A549 (cell line): ENCODE data around the gene SOX18. TPM values are rescaled to one million over a fixed set of nuclear protein-coding genes. Genes with fewer than 3 reads are reported as not detected.

Experiments used
- ATAC-seq, 2 experiments: fragments of 200-7000 bp in 1 of 2; fragments of >200 bp in 1 of 2; cut with Nextera tagmentation in 1 of 2; cut with Tn5 transposase in 1 of 2; 3 replicates each; pipeline versions ENCODE4 v1.8.0 to v1.9.1; 2018 to 2020; ENCODE audit warnings: mild to moderate bottlenecking in 1 of 2, moderate library complexity in 1 of 2
- CTCF ChIA-PET: fragments of 300-600 bp; sonication (Branson Sonifier 250); formaldehyde crosslinking; extraction: SDS; loops from one replicate; lab custom pipeline; 2021; ENCODE audit warnings: antibody characterized with exemption, inconsistent platforms; lab: Yijun Ruan, JAX
- POLR2A ChIA-PET: fragments of 350-600 bp; formaldehyde crosslinking; extraction: SDS; loops from one replicate; lab custom pipeline; 2021; ENCODE audit warnings: antibody characterized with exemption, inconsistent platforms; lab: Yijun Ruan, JAX
- DNase-seq, 2 experiments: peaks; one replicate each; pipeline versions ENCODE4 v3.0.0 to v3.0.0-alpha.2; 2011 to 2016; ENCODE audit warnings: low read depth in 1 of 2, low spot score in 1 of 2
- FAIRE-seq: peaks from 2 replicates; lab custom pipeline; 2011; peaks lifted over from hg19 to GRCh38; lab: Jason Lieb, UNC
- H3K27ac ChIP-seq, 2 experiments: fragments of >200 bp; sonication (Bioruptor Twin); formaldehyde crosslinking; 3 replicates each; pipeline ENCODE4 v1.5.1; 2016 to 2017
- H3K4me1 ChIP-seq: fragments of >200 bp; sonication (Bioruptor Twin); formaldehyde crosslinking; 3 replicates; pipeline ENCODE4 v1.6.1; 2016
- H3K4me2 ChIP-seq: fragments of >200 bp; sonication (Bioruptor Twin); formaldehyde crosslinking; 3 replicates; pipeline ENCODE4 v1.6.1; 2016
- H3K4me3 ChIP-seq: fragments of >200 bp; sonication (Bioruptor Twin); formaldehyde crosslinking; 3 replicates; pipeline ENCODE4 v1.5.1; 2016
- H3K9me3 ChIP-seq: fragments of >200 bp; sonication (Bioruptor Twin); formaldehyde crosslinking; 3 replicates; pipeline ENCODE4 v1.6.1; 2016
- ATOH8 ChIP-seq: fragments of 250-450 bp; sonication (Bioruptor Pico); IDR thresholded peaks from 2 replicates; pipeline ENCODE4 v1.5.0; 2020; ENCODE audit warnings: low read depth, mild to moderate bottlenecking, moderate library complexity
- BHLHE40 ChIP-seq: IDR thresholded peaks from 2 replicates; pipeline ENCODE4 v1.6.1; 2012; ENCODE audit warnings: low read depth, low read length, inconsistent platforms
- CEBPB ChIP-seq, 2 experiments: fragments of >200 bp in 1 of 2; sonication (Bioruptor Twin) in 1 of 2; formaldehyde crosslinking in 1 of 2; IDR thresholded peaks; 2 replicates each; pipeline ENCODE4 v1.6.1; 2012 to 2016
- CTCF ChIP-seq: fragments of >200 bp; sonication (Bioruptor Twin); formaldehyde crosslinking; IDR thresholded peaks from 3 replicates; pipeline ENCODE4 v1.5.1; 2016
- ELK1 ChIP-seq: fragments of 150-350 bp; IDR thresholded peaks from 2 replicates; pipeline ENCODE4 v1.6.1; 2014; ENCODE audit warnings: low read depth, mild to moderate bottlenecking, low read length
- ESRRA ChIP-seq: fragments of 150-350 bp; IDR thresholded peaks from 2 replicates; pipeline ENCODE4 v1.6.1; 2014; ENCODE audit warnings: mild to moderate bottlenecking, low read length, borderline replicate concordance
- FOXS1 ChIP-seq: fragments of 250-450 bp; sonication (Bioruptor Pico); IDR thresholded peaks from 2 replicates; pipeline ENCODE4 v1.5.0; 2020; ENCODE audit warnings: mild to moderate bottlenecking, moderate library complexity
- HES2 ChIP-seq: fragments of >200 bp; sonication (Bioruptor Twin); formaldehyde crosslinking; IDR thresholded peaks from 2 replicates; pipeline ENCODE4 v1.6.1; 2016
- HMGXB4 ChIP-seq: fragments of 250-450 bp; sonication (Bioruptor Pico); IDR thresholded peaks from 2 replicates; pipeline ENCODE4 v1.5.0; 2021; ENCODE audit warnings: mild to moderate bottlenecking, moderate library complexity, borderline replicate concordance
- HOXA7 ChIP-seq: fragments of 250-450 bp; sonication (Bioruptor Pico); IDR thresholded peaks from 2 replicates; pipeline ENCODE4 v1.5.0; 2020; ENCODE audit warnings: mild to moderate bottlenecking, moderate library complexity
- KDM1A ChIP-seq: fragments of 200-600 bp; sonication (generic); IDR thresholded peaks from 2 replicates; pipeline ENCODE4 v1.6.1; 2016; ENCODE audit warnings: low read depth, mild to moderate bottlenecking
- MAX ChIP-seq: IDR thresholded peaks from 2 replicates; pipeline ENCODE4 v1.6.1; 2012
- NFE2L2 ChIP-seq: fragments of 150-350 bp; conservative IDR thresholded peaks from 2 replicates; pipeline ENCODE4 v1.6.1; 2014; ENCODE audit warnings: low read length
- NPAS2 ChIP-seq: fragments of 250-450 bp; sonication (Bioruptor Pico); IDR thresholded peaks from 2 replicates; pipeline ENCODE4 v1.8.0; 2022; ENCODE audit warnings: mild to moderate bottlenecking, moderate library complexity, borderline replicate concordance
- POLR2A ChIP-seq: IDR thresholded peaks from 2 replicates; pipeline ENCODE4 v1.6.1; 2012; ENCODE audit warnings: mild to moderate bottlenecking, low read length
- POLR2AphosphoS2 ChIP-seq: conservative IDR thresholded peaks from 2 replicates; pipeline ENCODE4 v1.6.1; 2012; ENCODE audit warnings: low read length, improper control_type of control experiment, inconsistent platforms
- TP53 ChIP-seq: fragments of 250-450 bp; sonication (Bioruptor Pico); IDR thresholded peaks from 2 replicates; pipeline ENCODE4 v1.5.0; 2021; ENCODE audit warnings: mild to moderate bottlenecking, moderate library complexity
- ZFP36 ChIP-seq: fragments of 450-650 bp; IDR thresholded peaks from 2 replicates; pipeline ENCODE4 v1.6.1; 2014; ENCODE audit warnings: borderline replicate concordance; ENCODE audit not compliant: partially characterized antibody
- WGBS: methylation state at CpG from one replicate; pipeline ENCODE4 v1.1.6; 2017; ENCODE audit errors: missing lambda C conversion rate; 5-methylcytosine and 5-hydroxymethylcytosine counted together
- polyA plus RNA-seq, 4 experiments: library from polyadenylated mRNA; depleted of rRNA in 3 of 4; stranded (reverse); fragments of >200 nt; fragmentation: RNase III in 1 of 4; extraction: RNeasy Plus Mini Kit Qiagen cat#74134 plus additional on column Dnase treatment in 1 of 4; gene quantifications; 2 replicates in 3 of 4; 3 replicates in 1 of 4; pipeline ENCODE4 v1.2.3, GENCODE V29; 2011 to 2017

Gene SOX18
- polyA plus RNA-seq, 2 of the 4 experiments (the other 2 are of a cell fraction) = 0.19 to 1.4 TPM

GRCh38 chr20:64047968-64048401 lies 1.5 kb downstream of the SOX18 start:
- no peak for ATAC-seq
- Histone ChIP-seq H3K4me2 (no peak overlapping the region), H3K4me1 (peaks cover 40% of the 10 kb centered on the region), H3K9me3 (no peaks in the 10 kb centered on the region), H3K27ac (no peak overlapping the region), H3K4me3 (no peak overlapping the region)
- no peak for TF ChIP-seq CEBPB (IDR thresholded peaks at IDR 0.05)
- CTCF ChIA-PET = interaction anchor here (0.5 to 1.8 kb wide), 6 partner anchors 9 to 363 kb away, joined by 3 to 6 read pairs (median 4); no protein-coding TSS in a partner anchor
- FAIRE-seq = no peak
- DNase-seq = no peak
- POLR2A ChIA-PET = no interaction called here
- 94% methylated on average over 39 of the region's 49 CpGs for WGBS

GRCh38 chr20:64047046-64047389 lies 2.4 kb downstream of the SOX18 start:
- Histone ChIP-seq H3K4me3 (no peak overlapping the region), H3K9me3 (no peaks in the 10 kb centered on the region), H3K4me1 (peaks cover 40% of the 10 kb centered on the region), H3K4me2 (no peak overlapping the region), H3K27ac (no peak overlapping the region)
- FAIRE-seq = no peak
- DNase-seq = no peak
- POLR2A ChIA-PET = no interaction called here
- no peak for ATAC-seq
- TF ChIP-seq ELK1 = no peak
- no peak for TF ChIP-seq CEBPB (IDR thresholded peaks at IDR 0.05)
- no peak for TF ChIP-seq NPAS2
- no peak for TF ChIP-seq KDM1A
- TF ChIP-seq POLR2A = no peak
- no peak for TF ChIP-seq ATOH8
- TF ChIP-seq ESRRA = no peak
- no peak for TF ChIP-seq HMGXB4 (CRISPR knock-in tag)
- no peak for TF ChIP-seq HES2
- TF ChIP-seq ZFP36 = no peak
- TF ChIP-seq HOXA7 = no peak
- no peak for TF ChIP-seq FOXS1 (CRISPR knock-in tag)
- TF ChIP-seq POLR2AphosphoS2 = no peak
- TF ChIP-seq TP53 (CRISPR knock-in tag) = no peak
- no peak for TF ChIP-seq NFE2L2
- TF ChIP-seq MAX = no peak
- no peak for TF ChIP-seq CTCF
- TF ChIP-seq BHLHE40 = no peak
- CTCF ChIA-PET = interaction anchor here (1.0 to 1.6 kb wide), 4 partner anchors 9 to 74 kb away, joined by 3 to 6 read pairs (median 4); no protein-coding TSS in a partner anchor
- 100% methylated on average over 6 of the region's 8 CpGs for WGBS
